GM21390 (cell line): ENCODE results near the gene STARD4.

Experiments
- ATAC-seq: cut with Tn5 transposase; IDR thresholded peaks from one replicate; pipeline ENCODE4 v1.9.1; 2021; ENCODE audit not compliant: unreplicated experiment

Gene STARD4

GRCh38 chr5:111528056-111528455, 15.7 kb upstream of the STARD4 start:
- no peak for ATAC-seq

GRCh38 chr5:111520908-111521307, 8.6 kb upstream of the STARD4 start:
- ATAC-seq: no peak

GRCh38 chr5:111518777-111519176, 6.4 kb upstream of the STARD4 start:
- no peak for ATAC-seq

GRCh38 chr5:111517853-111518501, 5.6 kb upstream of the STARD4 start:
- ATAC-seq: no peak

GRCh38 chr5:111514087-111514486, 1.8 kb upstream of the STARD4 start:
- no peak for ATAC-seq

- ATAC-seq: no peak
Measured at GRCh38 chr5:111513131-111513520, 791 bp upstream of the STARD4 start.

- peak; percentile 27 for ATAC-seq
Measured at GRCh38 chr5:111511831-111512374, 432 bp downstream of the STARD4 start.

GRCh38 chr5:111511174-111511830, 1.0 kb downstream of the STARD4 start:
- no peak for ATAC-seq

GRCh38 chr5:111509119-111509518, 3.2 kb downstream of the STARD4 start:
- ATAC-seq: no peak

GRCh38 chr5:111507276-111507675, 5.1 kb downstream of the STARD4 start:
- no peak for ATAC-seq

GRCh38 chr5:111505096-111505495, 7.2 kb downstream of the STARD4 start:
- no peak for ATAC-seq

GRCh38 chr5:111502956-111503355, 9.4 kb downstream of the STARD4 start:
- no peak for ATAC-seq

- ATAC-seq: no peak
Measured at GRCh38 chr5:111498346-111498745, 14.0 kb downstream of the STARD4 start.

GRCh38 chr5:111495159-111495558, 17.2 kb downstream of the STARD4 start:
- no peak for ATAC-seq

- ATAC-seq: no peak
Measured at GRCh38 chr5:111494355-111494999, 17.9 kb downstream of the STARD4 start.

GRCh38 chr5:111493031-111493430, 19.3 kb downstream of the STARD4 start:
- no peak for ATAC-seq

GRCh38 chr5:111488353-111488752, 24.0 kb downstream of the STARD4 start:
- no peak for ATAC-seq

GRCh38 chr5:111486926-111487325, 25.4 kb downstream of the STARD4 start:
- no peak for ATAC-seq

GRCh38 chr5:111486055-111486454, 26.3 kb downstream of the STARD4 start:
- no peak for ATAC-seq

GRCh38 chr5:111480346-111480745, 32.0 kb downstream of the STARD4 start:
- no peak for ATAC-seq

GRCh38 chr5:111478898-111479297, 33.4 kb downstream of the STARD4 start:
- no peak for ATAC-seq

- ATAC-seq: no peak
Measured at GRCh38 chr5:111478266-111478665, 34.1 kb downstream of the STARD4 start.
